GM12874 (cell line): ENCODE measurements around the gene KDM7A.

Source experiments
- TF ChIP-seq, protein P1 (sequence below): IDR thresholded peaks from 2 replicates; pipeline ENCODE4 v1.5.1; 2011; ENCODE audit warnings: low read depth, mild to moderate bottlenecking, control low read depth, low read length, moderate library complexity; ENCODE audit not compliant: insufficient read depth

KDM7A gene, protein sequence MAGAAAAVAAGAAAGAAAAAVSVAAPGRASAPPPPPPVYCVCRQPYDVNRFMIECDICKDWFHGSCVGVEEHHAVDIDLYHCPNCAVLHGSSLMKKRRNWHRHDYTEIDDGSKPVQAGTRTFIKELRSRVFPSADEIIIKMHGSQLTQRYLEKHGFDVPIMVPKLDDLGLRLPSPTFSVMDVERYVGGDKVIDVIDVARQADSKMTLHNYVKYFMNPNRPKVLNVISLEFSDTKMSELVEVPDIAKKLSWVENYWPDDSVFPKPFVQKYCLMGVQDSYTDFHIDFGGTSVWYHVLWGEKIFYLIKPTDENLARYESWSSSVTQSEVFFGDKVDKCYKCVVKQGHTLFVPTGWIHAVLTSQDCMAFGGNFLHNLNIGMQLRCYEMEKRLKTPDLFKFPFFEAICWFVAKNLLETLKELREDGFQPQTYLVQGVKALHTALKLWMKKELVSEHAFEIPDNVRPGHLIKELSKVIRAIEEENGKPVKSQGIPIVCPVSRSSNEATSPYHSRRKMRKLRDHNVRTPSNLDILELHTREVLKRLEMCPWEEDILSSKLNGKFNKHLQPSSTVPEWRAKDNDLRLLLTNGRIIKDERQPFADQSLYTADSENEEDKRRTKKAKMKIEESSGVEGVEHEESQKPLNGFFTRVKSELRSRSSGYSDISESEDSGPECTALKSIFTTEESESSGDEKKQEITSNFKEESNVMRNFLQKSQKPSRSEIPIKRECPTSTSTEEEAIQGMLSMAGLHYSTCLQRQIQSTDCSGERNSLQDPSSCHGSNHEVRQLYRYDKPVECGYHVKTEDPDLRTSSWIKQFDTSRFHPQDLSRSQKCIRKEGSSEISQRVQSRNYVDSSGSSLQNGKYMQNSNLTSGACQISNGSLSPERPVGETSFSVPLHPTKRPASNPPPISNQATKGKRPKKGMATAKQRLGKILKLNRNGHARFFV

DNA sequence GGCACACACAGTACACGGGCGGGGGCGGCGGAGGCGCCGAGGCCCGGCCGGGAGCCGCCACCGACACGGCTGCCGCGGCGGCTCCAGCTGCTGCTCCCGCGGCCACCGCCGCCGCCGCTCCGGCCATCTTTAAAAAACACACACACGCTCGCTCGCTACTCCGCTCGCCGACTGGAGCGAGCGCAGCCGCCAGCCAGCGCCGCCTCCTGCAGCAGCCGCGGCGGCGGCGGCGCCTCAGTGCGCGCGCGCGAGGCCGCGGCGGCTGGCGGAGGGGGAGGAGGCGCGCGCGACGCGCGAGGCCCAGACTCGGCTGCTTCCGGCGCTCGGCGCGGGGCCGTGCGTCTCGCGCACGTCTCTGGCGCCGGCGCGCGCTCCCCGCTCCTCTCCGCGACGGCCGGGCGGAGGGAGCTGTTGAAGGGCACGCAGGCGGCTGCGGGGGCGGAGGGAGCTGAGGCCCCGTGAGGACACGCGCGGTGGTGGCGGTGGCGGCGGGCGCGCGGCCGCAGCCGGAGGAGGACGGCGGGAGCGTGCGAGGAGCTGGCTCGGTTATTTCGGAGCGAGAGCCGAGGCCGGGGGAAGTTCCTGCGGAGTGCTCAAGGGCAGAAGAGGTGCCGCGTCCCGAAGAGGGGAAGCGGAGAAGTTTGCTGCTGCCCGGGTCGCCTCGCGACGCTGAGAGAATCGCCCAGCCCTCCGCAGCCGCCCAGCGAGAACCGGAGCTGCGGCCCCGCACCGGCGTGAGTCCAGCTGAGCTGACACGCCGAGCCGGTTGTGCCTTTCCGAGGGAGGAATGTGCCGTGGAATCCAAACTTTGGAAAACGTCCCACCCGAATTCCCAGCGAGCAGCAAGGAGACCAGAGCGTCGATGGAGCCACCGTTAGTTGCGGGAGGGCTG, at the start of gene KDM7A:
Gene KDM7A (minus strand): TSS at position 173 of the 892 bp plus-strand sequence. CDS start 46 bp downstream, at position 127.
- TF ChIP-seq, protein P1, sequence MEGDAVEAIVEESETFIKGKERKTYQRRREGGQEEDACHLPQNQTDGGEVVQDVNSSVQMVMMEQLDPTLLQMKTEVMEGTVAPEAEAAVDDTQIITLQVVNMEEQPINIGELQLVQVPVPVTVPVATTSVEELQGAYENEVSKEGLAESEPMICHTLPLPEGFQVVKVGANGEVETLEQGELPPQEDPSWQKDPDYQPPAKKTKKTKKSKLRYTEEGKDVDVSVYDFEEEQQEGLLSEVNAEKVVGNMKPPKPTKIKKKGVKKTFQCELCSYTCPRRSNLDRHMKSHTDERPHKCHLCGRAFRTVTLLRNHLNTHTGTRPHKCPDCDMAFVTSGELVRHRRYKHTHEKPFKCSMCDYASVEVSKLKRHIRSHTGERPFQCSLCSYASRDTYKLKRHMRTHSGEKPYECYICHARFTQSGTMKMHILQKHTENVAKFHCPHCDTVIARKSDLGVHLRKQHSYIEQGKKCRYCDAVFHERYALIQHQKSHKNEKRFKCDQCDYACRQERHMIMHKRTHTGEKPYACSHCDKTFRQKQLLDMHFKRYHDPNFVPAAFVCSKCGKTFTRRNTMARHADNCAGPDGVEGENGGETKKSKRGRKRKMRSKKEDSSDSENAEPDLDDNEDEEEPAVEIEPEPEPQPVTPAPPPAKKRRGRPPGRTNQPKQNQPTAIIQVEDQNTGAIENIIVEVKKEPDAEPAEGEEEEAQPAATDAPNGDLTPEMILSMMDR, result no peak

DNA sequence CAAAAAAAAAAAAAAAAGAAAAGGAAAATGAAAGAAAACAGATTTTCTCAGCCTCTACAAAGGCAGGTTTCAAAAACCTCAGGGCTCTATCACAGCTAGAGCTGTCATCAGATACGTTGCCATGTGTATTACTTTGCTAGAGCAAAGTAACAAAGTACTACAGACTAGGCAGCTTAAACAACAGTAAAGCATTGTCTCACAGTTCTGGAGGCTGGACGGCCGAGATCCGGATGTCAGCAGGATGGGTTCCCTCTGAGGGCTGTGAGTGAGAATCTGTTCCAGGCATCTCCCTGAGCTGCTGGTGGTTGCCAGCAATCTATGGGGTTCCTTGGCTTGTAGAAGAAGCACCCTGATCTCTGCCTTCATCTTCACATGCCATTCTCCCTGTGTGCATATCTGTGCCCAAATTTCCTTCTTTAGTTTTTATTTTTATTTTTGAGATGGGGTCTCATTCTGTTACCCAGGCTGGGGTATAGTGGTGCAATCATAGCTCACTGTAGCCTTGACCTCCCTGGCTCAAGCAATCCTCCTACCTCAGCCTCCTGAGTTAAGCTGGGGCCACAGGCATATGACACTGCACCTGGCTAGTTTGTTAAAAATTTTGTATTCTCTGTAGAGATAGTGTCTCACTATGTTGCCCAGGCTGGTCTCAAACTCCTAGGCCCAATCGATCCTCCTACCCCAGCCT, 48.9 kb upstream of the KDM7A start:
- TF ChIP-seq, protein P1, result no peak

DNA sequence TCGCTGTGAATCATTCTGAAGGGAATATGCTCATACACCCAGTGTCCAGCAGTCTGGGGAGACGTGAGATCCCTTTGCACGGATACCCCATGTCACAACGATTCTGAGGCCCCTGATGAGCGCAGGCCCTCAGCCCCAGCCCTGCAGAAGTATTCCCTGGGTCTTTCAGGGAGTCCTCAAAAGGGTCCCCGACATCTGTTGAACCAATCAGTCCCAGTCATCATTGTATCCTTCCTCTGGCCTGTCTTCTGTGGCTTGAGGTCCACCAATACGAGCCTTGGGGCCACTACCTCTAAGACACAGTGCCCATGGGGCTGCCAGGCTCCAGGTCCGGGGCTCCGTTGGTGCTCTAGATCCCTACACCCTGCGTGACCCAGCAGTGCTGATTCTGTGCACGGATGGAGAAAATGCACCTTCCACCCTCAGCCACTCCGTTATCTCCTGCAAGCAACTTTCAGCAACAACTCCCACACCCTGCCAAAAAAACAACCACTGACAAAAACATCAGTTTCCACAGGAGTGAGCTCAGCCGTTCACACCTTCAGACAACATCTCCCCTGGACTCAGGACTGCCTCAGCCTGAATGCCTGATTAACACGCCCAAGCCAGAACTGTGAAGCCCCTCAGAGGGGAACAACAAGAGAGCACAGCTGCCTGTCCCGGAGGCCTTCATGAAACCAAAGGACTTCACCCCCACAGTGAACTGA, 46.9 kb upstream of the KDM7A start:
- TF ChIP-seq, protein P1, result no peak

DNA sequence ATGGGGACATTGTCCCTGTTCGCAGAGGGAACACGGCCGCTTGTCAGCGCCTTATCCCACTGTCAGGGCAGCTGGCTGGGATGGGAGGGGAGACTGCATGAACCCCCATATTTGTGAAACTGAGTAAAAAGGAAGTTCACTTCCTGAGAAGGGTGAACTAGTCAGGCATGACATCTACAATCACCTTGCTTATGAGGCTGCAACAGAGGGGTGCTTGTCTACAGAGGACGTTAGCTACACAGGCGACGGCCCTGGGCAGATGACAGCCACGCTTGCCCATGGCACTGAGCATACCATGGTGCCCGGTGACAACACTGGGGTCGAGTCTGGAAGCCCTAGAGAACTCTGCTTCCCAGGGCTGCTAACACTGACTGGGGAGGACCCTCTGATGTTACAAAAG, 46.0 kb upstream of the KDM7A start:
- TF ChIP-seq, protein P1, result no peak

DNA sequence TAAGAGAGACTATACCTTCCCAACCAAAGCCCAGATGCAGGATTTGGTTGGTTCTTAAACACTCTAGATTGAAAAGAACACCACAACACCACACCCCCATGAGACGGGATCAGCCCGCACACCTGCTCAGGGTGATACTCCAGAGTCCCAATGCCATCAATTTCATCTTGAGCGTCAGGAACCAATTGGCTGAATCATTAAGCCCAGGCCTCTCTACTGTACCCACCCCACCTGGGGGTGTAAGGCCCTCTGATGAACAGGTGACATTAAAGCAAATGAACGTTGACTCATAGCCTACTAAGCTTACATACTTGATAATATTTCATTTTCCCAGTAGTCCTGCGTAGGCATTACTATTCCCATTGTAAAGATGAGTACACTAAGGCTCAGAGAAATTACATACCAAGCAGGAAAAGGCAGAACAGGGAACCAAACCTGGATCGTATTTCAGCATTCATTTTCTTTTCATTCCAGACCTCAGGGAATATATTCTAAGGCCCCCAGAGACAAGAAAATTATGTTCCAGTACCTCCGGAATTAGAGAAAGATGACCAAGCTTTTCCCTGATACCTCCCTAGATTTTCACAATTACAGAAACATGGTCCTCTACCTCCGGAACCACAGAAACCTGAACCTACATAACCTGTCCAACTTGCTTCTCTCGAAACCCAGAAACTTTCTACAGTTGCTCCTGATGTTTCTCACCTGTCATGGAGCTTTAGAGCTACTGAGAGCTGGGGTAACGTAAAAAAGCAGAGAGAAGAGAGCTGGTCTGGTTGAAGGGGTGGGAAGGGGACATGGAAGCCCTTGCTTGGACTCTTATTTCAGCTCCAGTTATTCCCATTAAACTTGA, 43.1 kb upstream of the KDM7A start:
- TF ChIP-seq, protein P1, result no peak

DNA sequence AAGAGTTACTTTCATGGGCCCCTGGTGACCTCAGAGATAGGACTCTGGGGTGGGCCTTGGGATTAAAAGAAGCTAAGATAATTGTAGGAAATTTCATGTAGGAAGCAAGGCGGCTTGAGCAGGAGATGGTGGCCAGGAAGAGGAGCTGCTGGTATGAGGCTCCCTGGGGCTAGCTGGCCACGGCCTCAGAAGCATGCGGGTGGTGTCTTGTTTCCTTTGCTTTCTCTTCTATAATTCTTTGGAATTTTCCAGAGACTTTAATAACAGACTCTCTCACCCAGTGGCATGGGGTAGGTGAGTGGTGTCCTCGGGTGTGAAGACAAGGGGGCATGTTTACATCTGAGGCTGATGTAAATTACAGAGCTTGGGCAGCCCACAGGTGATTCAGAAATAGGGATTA, 41.9 kb upstream of the KDM7A start:
- TF ChIP-seq, protein P1, result no peak
